ENCODE measurements around the gene YES1.
"Not testable (repeated sequence)": the region's sequence is repeated elsewhere in the genome, so short reads cannot be mapped to it uniquely, and the experiment has no call there.

Gene YES1

GRCh38 chr18:778194-778927, 33.7 kb downstream of the YES1 start:
- DNase-seq, result no peak

GRCh38 chr18:777021-777420, 35.0 kb downstream of the YES1 start:
- DNase-seq, result no peak

GRCh38 chr18:776044-776443, 36.0 kb downstream of the YES1 start:
- DNase-seq, result not testable (repeated sequence)

- DNase-seq, result no peak
These were observed 37.2 kb downstream of the YES1 start for GRCh38 chr18:774811-775210.

GRCh38 chr18:773980-774624, 37.9 kb downstream of the YES1 start:
- DNase-seq, result no peak

GRCh38 chr18:770583-770961, 41.5 kb downstream of the YES1 start:
- DNase-seq, result no peak

- no peak for DNase-seq
These were observed 44.1 kb downstream of the YES1 start for GRCh38 chr18:767961-768360.

- DNase-seq, result no peak
These were observed 44.8 kb downstream of the YES1 start for GRCh38 chr18:767084-767882.

- DNase-seq, result no peak
These were observed 45.5 kb downstream of the YES1 start for GRCh38 chr18:766550-766860.

GRCh38 chr18:765764-766549, 46.1 kb downstream of the YES1 start:
- no peak for DNase-seq

- DNase-seq, result not testable (repeated sequence)
These were observed 52.2 kb downstream of the YES1 start for GRCh38 chr18:759864-760263.

GRCh38 chr18:755506-755905, 56.5 kb downstream of the YES1 start:
- DNase-seq, result no peak

- DNase-seq, result no peak
These were observed 57.4 kb downstream of the YES1 start for GRCh38 chr18:754656-755055.

- DNase-seq, result no peak
These were observed 61.6 kb downstream of the YES1 start for GRCh38 chr18:750456-750855.

- no peak for DNase-seq
These were observed 67.0 kb downstream of the YES1 start for GRCh38 chr18:744832-745597.

GRCh38 chr18:741931-742512, 70.0 kb downstream of the YES1 start:
- no peak for DNase-seq

- DNase-seq, result no peak
These were observed 79.7 kb downstream of the YES1 start for GRCh38 chr18:732371-732770.

GRCh38 chr18:731185-731584, 80.9 kb downstream of the YES1 start:
- DNase-seq, result no peak

- DNase-seq, result no peak
These were observed 81.3 kb downstream of the YES1 start for GRCh38 chr18:730692-731091.

- not testable (repeated sequence) for DNase-seq
These were observed 81.9 kb downstream of the YES1 start for GRCh38 chr18:730120-730519.

- DNase-seq, result no peak
These were observed 86.4 kb downstream of the YES1 start for GRCh38 chr18:725646-726045.

- no peak for DNase-seq
These were observed 88.4 kb downstream of the YES1 start for GRCh38 chr18:723541-724080.
